Aorta (tissue), 5 donors: ENCODE measurements around the gene TUBG2. TPM values are rescaled to one million over a fixed set of nuclear protein-coding genes. Genes with fewer than 3 reads are reported as not detected.
"Not testable (repeated sequence)": the region's sequence is repeated elsewhere in the genome, so short reads cannot be mapped to it uniquely, and the experiment has no call there.

Experiments used
- ATAC-seq: fragments of 200-7000 bp; cut with Tn5 transposase; one replicate; pipeline ENCODE4 v1.9.1; 2022; ENCODE audit warnings: moderate library complexity; ENCODE audit not compliant: low FRiP score
- DNase-seq, 2 donors: peaks; one replicate each; pipeline ENCODE4 v3.0.0-alpha.2; 2020
- H3K27ac ChIP-seq, 2 donors: one replicate each; pipeline ENCODE4 v1.5.1; 2013; ENCODE audit warnings: low read length in 2 of 2, mild to moderate bottlenecking in 2 of 2, moderate library complexity in 2 of 2, control low read depth in 1 of 2, inconsistent platforms in 1 of 2, low read depth in 1 of 2
- H3K27me3 ChIP-seq, 2 donors: one replicate each; pipeline ENCODE4 v1.6.1; 2013; ENCODE audit warnings: control low read depth in 1 of 2, low read length in 1 of 2, mild to moderate bottlenecking in 1 of 2, moderate library complexity in 1 of 2; ENCODE audit not compliant: insufficient read depth in 2 of 2, control insufficient read depth in 1 of 2
- H3K36me3 ChIP-seq, 2 donors: one replicate each; pipeline ENCODE4 v1.6.1; 2013; ENCODE audit warnings: control low read depth in 1 of 2, low read length in 1 of 2, mild to moderate bottlenecking in 1 of 2; ENCODE audit not compliant: insufficient read depth in 2 of 2, control insufficient read depth in 1 of 2
- H3K4me1 ChIP-seq, 2 donors: one replicate each; pipeline ENCODE4 v1.6.1; 2013; ENCODE audit warnings: low read length in 2 of 2, control low read depth in 1 of 2, mild to moderate bottlenecking in 1 of 2, moderate library complexity in 1 of 2; ENCODE audit not compliant: insufficient read depth in 2 of 2, control insufficient read depth in 1 of 2
- H3K4me3 ChIP-seq, 2 donors: one replicate each; pipeline ENCODE4 v1.5.1; 2013; ENCODE audit warnings: low read length in 2 of 2, control low read depth in 1 of 2, mild to moderate bottlenecking in 1 of 2
- H3K9me3 ChIP-seq: one replicate; pipeline ENCODE4 v1.6.1; 2013; ENCODE audit warnings: mild to moderate bottlenecking, low read length; ENCODE audit not compliant: control insufficient read depth
- WGBS, 2 donors: extraction: QIAGEN DNeasy Blood & Tissue Kit; methylation state at CpG; one replicate each; pipeline ENCODE4 v1.1.7; 2013; 5-methylcytosine and 5-hydroxymethylcytosine counted together
- intact Hi-C, 2 donors: fragments of 100-400 bp; cut with DNase I; formaldehyde crosslinking; loops; one replicate each; pipeline versions ENCODE4 v1.14.2 to v1.15.0; 2022
- polyA plus RNA-seq, 2 donors: library from polyadenylated mRNA; stranded (reverse); fragments of 200-250 nt; gene quantifications; one replicate each; pipeline ENCODE4 v1.2.3, GENCODE V29; 2013
- total RNA-seq, 2 donors: library from RNA; stranded (reverse); fragmentation: NEBNext Ultra II Directional; extraction: Animal tissue kit (Norgen Biotek cat#: 25700); gene quantifications; one replicate each; pipeline ENCODE4 v1.2.1, GENCODE V29; 2021
- donor health status: healthy with polysubstance abuse.
- donor health status: Bipolar disorder and iron deficiency.
- donor health status: DM: no; HTN: no; CAD: no.
- donor health status: DM: no; HTN: no; CAD: no.
- donor health status: DM: yes; HTN: yes; CAD: no.

TUBG2 gene
- total and polyA plus RNA-seq, 4 donors: 23.4 to 72.2 (median 33.2) TPM

- intact Hi-C loops: no loop called here
- Histone ChIP-seq H3K27me3 (no peaks in the 10 kb centered on the region), H3K9me3 (no peaks in the 10 kb centered on the region), H3K36me3 (no peaks in the 10 kb centered on the region), H3K4me1 (no peaks in the 10 kb centered on the region), H3K27ac (no peak overlapping the region), H3K4me3 (no peak overlapping the region)
- ATAC-seq: no peak
- DNase-seq: no peak
- 85 to 87% methylated on average over 5 of the region's 5 CpGs for WGBS, 2 donors
These were observed 11.3 kb upstream of the TUBG2 start for GRCh38 chr17:42647778-42648177.

GRCh38 chr17:42651392-42651791 is 7.7 kb upstream of the TUBG2 start:
- H3K36me3 ChIP-seq: no peaks in the 10 kb centered on the region

GRCh38 chr17:42653179-42654124 is 5.6 kb upstream of the TUBG2 start:
- no peaks in the 10 kb centered on the region for H3K36me3 ChIP-seq
- H3K27ac ChIP-seq: peak overlapping the region in 1 of 2 donors; percentile 52
- H3K27me3 ChIP-seq: no peaks in the 10 kb centered on the region
- DNase-seq (peak; percentile 79 to 87), ATAC-seq (peak; percentile 88)
- H3K9me3 ChIP-seq: no peaks in the 10 kb centered on the region
- H3K4me3 ChIP-seq: peak overlapping the region; percentile 33 to 36
- intact Hi-C loops: no loop called here
- H3K4me1 ChIP-seq: no peaks in the 10 kb centered on the region
- WGBS, 2 donors: 23 to 24% methylated on average over 41 to 42 of the region's 42 CpGs

More at GRCh38 chr17:42651392-42651791, 7.7 kb upstream of the TUBG2 start:
- WGBS, 2 donors: 80 to 83% methylated on average over 4 of the region's 4 CpGs
- intact Hi-C loops: no loop called here
- Histone ChIP-seq H3K27me3 (no peaks in the 10 kb centered on the region), H3K4me3 (no peak overlapping the region), H3K4me1 (no peaks in the 10 kb centered on the region), H3K9me3 (no peaks in the 10 kb centered on the region), H3K27ac (no peak overlapping the region)
- DNase-seq (no peak), ATAC-seq (no peak)

GRCh38 chr17:42655528-42655927 is 3.6 kb upstream of the TUBG2 start:
- Histone ChIP-seq H3K4me3 (no peak overlapping the region), H3K27me3 (no peaks in the 10 kb centered on the region), H3K27ac (no peak overlapping the region), H3K4me1 (no peaks in the 10 kb centered on the region), H3K9me3 (no peaks in the 10 kb centered on the region), H3K36me3 (no peaks in the 10 kb centered on the region)
- intact Hi-C loops: loop anchor here in 1 of 2 donors (5.0 kb wide), 1 partner anchor 43 kb away; no protein-coding TSS in a partner anchor
- no peak for ATAC-seq
- no peak for DNase-seq
- WGBS, 2 donors: 72 to 73% methylated on average over 2 of the region's 2 CpGs

GRCh38 chr17:42657824-42658588 is 1.1 kb upstream of the TUBG2 start:
- no peak overlapping the region for H3K27ac ChIP-seq
- H3K27me3 ChIP-seq: no peaks in the 10 kb centered on the region
- intact Hi-C loops: loop anchor here in 1 of 2 donors (5.0 kb wide), 1 partner anchor 46 kb away; no protein-coding TSS in a partner anchor
- WGBS, 2 donors: 93 to 94% methylated on average over 9 of the region's 9 CpGs
- DNase-seq (no peak), ATAC-seq (no peak)
- no peak overlapping the region for H3K4me3 ChIP-seq
- no peaks in the 10 kb centered on the region for H3K36me3 ChIP-seq
- no peaks in the 10 kb centered on the region for H3K9me3 ChIP-seq
- H3K4me1 ChIP-seq: no peaks in the 10 kb centered on the region

- not testable (repeated sequence) for DNase-seq
These were observed 819 bp downstream of the TUBG2 start for GRCh38 chr17:42659932-42660274.

GRCh38 chr17:42660692-42661345 is 1.7 kb downstream of the TUBG2 start:
- intact Hi-C loops: loop anchor here in 1 of 2 donors (5.0 kb wide), 1 partner anchor 49 kb away; no protein-coding TSS in a partner anchor
- Histone ChIP-seq H3K27ac (no peak overlapping the region), H3K9me3 (no peaks in the 10 kb centered on the region), H3K27me3 (no peaks in the 10 kb centered on the region), H3K4me3 (no peak overlapping the region), H3K36me3 (no peaks in the 10 kb centered on the region), H3K4me1 (no peaks in the 10 kb centered on the region)
- WGBS, 2 donors: 33 to 37% methylated on average over 7 of the region's 7 CpGs
- DNase-seq (no peak), ATAC-seq (no peak)

More at GRCh38 chr17:42659932-42660274, 819 bp downstream of the TUBG2 start:
- not testable (repeated sequence) for H3K4me3 ChIP-seq, H3K9me3 ChIP-seq, H3K27ac ChIP-seq, H3K27me3 ChIP-seq, H3K36me3 ChIP-seq, H3K4me1 ChIP-seq
- intact Hi-C loops: loop anchor here (5.0 kb wide), 1 partner anchor 48 kb away; no protein-coding TSS in a partner anchor
- 98 to 100% methylated on average over 1 of the region's 14 CpGs for WGBS, 2 donors
- ATAC-seq: peak; percentile 57

GRCh38 chr17:42665581-42666001 is 6.5 kb downstream of the TUBG2 start:
- no peak for ATAC-seq

More at GRCh38 chr17:42665581-42666001, 6.5 kb downstream of the TUBG2 start:
- Histone ChIP-seq H3K27ac (peak overlapping the region in 1 of 2 donors; percentile 13), H3K27me3 (no peaks in the 10 kb centered on the region), H3K4me3 (no peak overlapping the region), H3K36me3 (peaks cover 0 to 1% of the 10 kb centered on the region in 2 donors), H3K4me1 (peaks cover 2 to 3% of the 10 kb centered on the region in 2 donors), H3K9me3 (no peaks in the 10 kb centered on the region)
- DNase-seq: no peak
- 81 to 84% methylated on average over 14 of the region's 14 CpGs for WGBS, 2 donors
- intact Hi-C loops: no loop called here
